ENCODE results near the gene FAU. TPM values are rescaled to one million over a fixed set of nuclear protein-coding genes. Genes with fewer than 3 reads are reported as not detected.

The FAU gene
- total and polyA plus RNA-seq, 9 of the 15 experiments (the other 6 are each of a cell fraction or from before 2014, with no cell fraction given): 433 to 1,827 (median 942) TPM

DNA sequence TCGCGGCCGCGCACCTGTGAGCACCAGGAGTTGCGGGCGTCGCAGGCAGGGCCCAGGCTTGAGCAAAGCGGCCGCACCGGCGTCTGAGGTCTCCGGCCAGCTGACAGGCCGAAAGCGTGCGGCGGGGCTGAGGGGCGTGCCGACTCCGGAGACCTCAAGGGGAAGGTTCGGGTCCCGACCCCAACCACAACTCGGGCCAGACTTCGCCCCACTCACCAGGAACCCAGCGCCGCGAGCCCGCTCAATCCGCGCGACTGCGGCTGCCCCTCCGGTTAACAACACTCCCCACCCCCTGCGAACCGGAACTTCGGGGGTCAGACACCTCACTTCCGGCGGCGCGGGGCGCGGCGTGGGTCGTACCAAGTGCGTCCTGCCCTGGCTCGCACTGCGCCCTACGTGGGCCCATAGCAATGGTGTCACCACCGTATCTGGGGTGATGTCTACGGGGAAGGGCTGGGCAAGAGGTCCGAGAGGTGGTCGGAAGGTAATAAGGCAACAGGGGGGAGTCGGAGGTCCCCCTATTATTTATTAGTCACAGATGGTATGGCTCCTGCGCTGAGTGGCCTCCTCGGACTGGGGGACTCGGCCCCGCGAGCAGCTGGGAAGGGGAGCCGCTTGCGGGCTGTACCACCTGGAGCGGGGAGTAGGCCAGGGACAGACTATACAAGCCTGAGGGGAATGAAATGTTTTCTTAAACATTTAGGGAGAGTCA is 12.5 kb upstream of the FAU start, which contains the start of gene SYVN1 (continued):
- TF ChIP-seq, protein P1, sequence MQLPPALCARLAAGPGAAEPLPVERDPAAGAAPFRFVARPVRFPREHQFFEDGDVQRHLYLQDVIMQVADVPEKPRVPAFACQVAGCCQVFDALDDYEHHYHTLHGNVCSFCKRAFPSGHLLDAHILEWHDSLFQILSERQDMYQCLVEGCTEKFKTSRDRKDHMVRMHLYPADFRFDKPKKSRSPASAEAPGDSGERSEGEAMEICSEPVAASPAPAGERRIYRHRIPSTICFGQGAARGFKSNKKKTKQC (CRISPR knock-in tag; IDR thresholded peaks at IDR 0.05): peak; percentile 47; the same call in 1 of the 2 replicates
- TF ChIP-seq ZNF140 (CRISPR knock-in tag; IDR thresholded peaks at IDR 0.05) (no peak), HCFC1 (IDR thresholded peaks at IDR 0.05; ENCODE audit: low read depth, low read length) (peak; percentile 64), TEAD4 (IDR thresholded peaks at IDR 0.05; ENCODE audit: low read length) (peak; percentile 47; the same call in 1 of the 2 replicates), TEAD4 (CRISPR knock-in tag; IDR thresholded peaks at IDR 0.05; ENCODE audit: borderline replicate concordance) (no peak), RUNX1 (IDR thresholded peaks at IDR 0.05; ENCODE audit: low read depth) (0 out of 2 replicates have a peak, but pooled peaks have one; percentile 36), ZNF445 (CRISPR knock-in tag; IDR thresholded peaks at IDR 0.05; ENCODE audit: low read depth) (peak; percentile 34; the same call in 1 of the 2 replicates), RAD21 (CRISPR knock-in tag; conservative IDR thresholded peaks at IDR 0.05 in 1 of 2, IDR thresholded peaks at IDR 0.05 in 1 of 2) (peak; percentile 24; a peak in 2 of 4 replicates), RBM39 (optimal IDR thresholded peaks at IDR 0.05; ENCODE audit: low read depth, low read length) (no peak), NR2C2 (CRISPR knock-in tag; IDR thresholded peaks at IDR 0.05) (peak; percentile 83; the same call in 1 of the 2 replicates), NR2C2 (tag; IDR thresholded peaks at IDR 0.05) (peak; percentile 98), POLR2G (IDR thresholded peaks at IDR 0.05; ENCODE audit: low read depth, low read length) (peak; percentile 96), ZBED1 (IDR thresholded peaks at IDR 0.05) (no peak; the same call in 1 of the 2 replicates), XRCC3 (IDR thresholded peaks at IDR 0.05) (no peak), NRF1 (conservative IDR thresholded peaks at IDR 0.05 in 1 of 2, IDR thresholded peaks at IDR 0.05 in 1 of 2) (peak; percentile 72 to 75), TBP (optimal IDR thresholded peaks at IDR 0.05; ENCODE audit: low read depth, low read length) (peak; percentile 84), ARID1B (IDR thresholded peaks at IDR 0.05) (peak; percentile 54; the same call in 1 of the 2 replicates), ATF7 (IDR thresholded peaks at IDR 0.05) (peak; percentile 100), MTF1 (CRISPR knock-in tag; IDR thresholded peaks at IDR 0.05; ENCODE audit: borderline replicate concordance) (0 out of 2 replicates have a peak, but pooled peaks have one; percentile 17)
- TF ChIP-seq, protein P2, sequence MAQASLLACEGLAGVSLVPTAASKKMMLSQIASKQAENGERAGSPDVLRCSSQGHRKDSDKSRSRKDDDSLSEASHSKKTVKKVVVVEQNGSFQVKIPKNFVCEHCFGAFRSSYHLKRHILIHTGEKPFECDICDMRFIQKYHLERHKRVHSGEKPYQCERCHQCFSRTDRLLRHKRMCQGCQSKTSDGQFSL (CRISPR knock-in tag; IDR thresholded peaks at IDR 0.05): peak; percentile 78
- TF ChIP-seq, protein P2 (tag; IDR thresholded peaks at IDR 0.05): no peak
- TF ChIP-seq, protein P3, sequence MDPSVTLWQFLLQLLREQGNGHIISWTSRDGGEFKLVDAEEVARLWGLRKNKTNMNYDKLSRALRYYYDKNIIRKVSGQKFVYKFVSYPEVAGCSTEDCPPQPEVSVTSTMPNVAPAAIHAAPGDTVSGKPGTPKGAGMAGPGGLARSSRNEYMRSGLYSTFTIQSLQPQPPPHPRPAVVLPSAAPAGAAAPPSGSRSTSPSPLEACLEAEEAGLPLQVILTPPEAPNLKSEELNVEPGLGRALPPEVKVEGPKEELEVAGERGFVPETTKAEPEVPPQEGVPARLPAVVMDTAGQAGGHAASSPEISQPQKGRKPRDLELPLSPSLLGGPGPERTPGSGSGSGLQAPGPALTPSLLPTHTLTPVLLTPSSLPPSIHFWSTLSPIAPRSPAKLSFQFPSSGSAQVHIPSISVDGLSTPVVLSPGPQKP (CRISPR knock-in tag; IDR thresholded peaks at IDR 0.05): no peak
- TF ChIP-seq, protein P4, sequence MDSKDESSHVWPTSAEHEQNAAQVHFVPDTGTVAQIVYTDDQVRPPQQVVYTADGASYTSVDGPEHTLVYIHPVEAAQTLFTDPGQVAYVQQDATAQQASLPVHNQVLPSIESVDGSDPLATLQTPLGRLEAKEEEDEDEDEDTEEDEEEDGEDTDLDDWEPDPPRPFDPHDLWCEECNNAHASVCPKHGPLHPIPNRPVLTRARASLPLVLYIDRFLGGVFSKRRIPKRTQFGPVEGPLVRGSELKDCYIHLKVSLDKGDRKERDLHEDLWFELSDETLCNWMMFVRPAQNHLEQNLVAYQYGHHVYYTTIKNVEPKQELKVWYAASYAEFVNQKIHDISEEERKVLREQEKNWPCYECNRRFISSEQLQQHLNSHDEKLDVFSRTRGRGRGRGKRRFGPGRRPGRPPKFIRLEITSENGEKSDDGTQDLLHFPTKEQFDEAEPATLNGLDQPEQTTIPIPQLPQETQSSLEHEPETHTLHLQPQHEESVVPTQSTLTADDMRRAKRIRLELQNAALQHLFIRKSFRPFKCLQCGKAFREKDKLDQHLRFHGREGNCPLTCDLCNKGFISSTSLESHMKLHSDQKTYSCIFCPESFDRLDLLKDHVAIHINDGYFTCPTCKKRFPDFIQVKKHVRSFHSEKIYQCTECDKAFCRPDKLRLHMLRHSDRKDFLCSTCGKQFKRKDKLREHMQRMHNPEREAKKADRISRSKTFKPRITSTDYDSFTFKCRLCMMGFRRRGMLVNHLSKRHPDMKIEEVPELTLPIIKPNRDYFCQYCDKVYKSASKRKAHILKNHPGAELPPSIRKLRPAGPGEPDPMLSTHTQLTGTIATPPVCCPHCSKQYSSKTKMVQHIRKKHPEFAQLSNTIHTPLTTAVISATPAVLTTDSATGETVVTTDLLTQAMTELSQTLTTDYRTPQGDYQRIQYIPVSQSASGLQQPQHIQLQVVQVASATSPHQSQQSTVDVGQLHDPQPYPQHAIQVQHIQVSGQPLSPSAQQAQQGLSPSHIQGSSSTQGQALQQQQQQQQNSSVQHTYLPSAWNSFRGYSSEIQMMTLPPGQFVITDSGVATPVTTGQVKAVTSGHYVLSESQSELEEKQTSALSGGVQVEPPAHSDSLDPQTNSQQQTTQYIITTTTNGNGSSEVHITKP (IDR thresholded peaks at IDR 0.05; ENCODE audit: partially characterized antibody): peak; percentile 100
